Mammary epithelial cell (primary cell): ENCODE measurements around the gene FKBP5.

ENCODE experiments used
- EZH2 ChIP-seq: IDR thresholded peaks from 2 replicates; pipeline ENCODE4 v1.6.1; 2012; ENCODE audit warnings: low read length, inconsistent platforms, borderline replicate concordance
- TF ChIP-seq, protein P1 (sequence below), 2 donors: IDR thresholded peaks in 1 of 2; conservative IDR thresholded peaks in 1 of 2; 2 replicates each; pipeline ENCODE4 v1.5.1; 2011 to 2012; ENCODE audit warnings: inconsistent platforms in 2 of 2, low read length in 2 of 2, mild to moderate bottlenecking in 2 of 2, control low read depth in 1 of 2, low read depth in 1 of 2; ENCODE audit not compliant: insufficient read depth in 1 of 2; ENCODE audit errors: extremely low read depth in 1 of 2

DNA sequence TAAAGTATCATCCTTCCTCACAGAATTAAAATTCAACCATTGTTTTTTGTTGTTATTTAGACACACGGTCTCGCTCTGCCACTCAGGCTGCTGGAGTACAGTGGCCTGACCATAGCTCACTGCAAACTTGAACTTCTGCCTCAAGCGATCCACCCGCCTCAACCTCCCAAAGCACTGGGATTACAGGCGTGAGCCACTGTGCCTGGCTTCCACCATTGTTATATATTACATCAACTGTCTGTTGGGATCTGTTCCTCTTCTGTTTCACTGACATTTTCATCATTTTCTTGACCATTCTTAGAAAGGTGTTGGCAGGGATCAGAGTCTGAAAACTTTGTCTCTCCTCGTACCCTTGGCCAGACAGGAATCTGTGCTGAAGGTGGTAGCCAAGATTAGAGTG, 154.7 kb downstream of the FKBP5 start:
- TF ChIP-seq, protein P1, sequence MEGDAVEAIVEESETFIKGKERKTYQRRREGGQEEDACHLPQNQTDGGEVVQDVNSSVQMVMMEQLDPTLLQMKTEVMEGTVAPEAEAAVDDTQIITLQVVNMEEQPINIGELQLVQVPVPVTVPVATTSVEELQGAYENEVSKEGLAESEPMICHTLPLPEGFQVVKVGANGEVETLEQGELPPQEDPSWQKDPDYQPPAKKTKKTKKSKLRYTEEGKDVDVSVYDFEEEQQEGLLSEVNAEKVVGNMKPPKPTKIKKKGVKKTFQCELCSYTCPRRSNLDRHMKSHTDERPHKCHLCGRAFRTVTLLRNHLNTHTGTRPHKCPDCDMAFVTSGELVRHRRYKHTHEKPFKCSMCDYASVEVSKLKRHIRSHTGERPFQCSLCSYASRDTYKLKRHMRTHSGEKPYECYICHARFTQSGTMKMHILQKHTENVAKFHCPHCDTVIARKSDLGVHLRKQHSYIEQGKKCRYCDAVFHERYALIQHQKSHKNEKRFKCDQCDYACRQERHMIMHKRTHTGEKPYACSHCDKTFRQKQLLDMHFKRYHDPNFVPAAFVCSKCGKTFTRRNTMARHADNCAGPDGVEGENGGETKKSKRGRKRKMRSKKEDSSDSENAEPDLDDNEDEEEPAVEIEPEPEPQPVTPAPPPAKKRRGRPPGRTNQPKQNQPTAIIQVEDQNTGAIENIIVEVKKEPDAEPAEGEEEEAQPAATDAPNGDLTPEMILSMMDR (conservative IDR thresholded peaks at IDR 0.05 in 1 of 2, IDR thresholded peaks at IDR 0.05 in 1 of 2; ENCODE audit: extremely low read depth in 1 of 2, insufficient read depth in 1 of 2, low read depth in 1 of 2, low read length in 2 of 2), result no peak
- TF ChIP-seq EZH2, result no peak
